HepG2 (cell line): ENCODE measurements around the gene PARD3.

Experiments
- CTCF ChIP-seq: sonication (generic); formaldehyde crosslinking; IDR thresholded peaks from 2 replicates; pipeline ENCODE4 v1.5.0; 2020; ENCODE audit warnings: mild to moderate bottlenecking, missing genetic modification reagents, moderate library complexity
- E2F1 ChIP-seq: sonication (generic); formaldehyde crosslinking; IDR thresholded peaks from 2 replicates; pipeline ENCODE4 v1.5.0; 2020; ENCODE audit warnings: missing genetic modification reagents
- ETS1 ChIP-seq: sonication (generic); formaldehyde crosslinking; IDR thresholded peaks from 2 replicates; pipeline ENCODE4 v1.4.0; 2020; ENCODE audit warnings: missing genetic modification reagents
- FOXJ3 ChIP-seq: sonication (generic); formaldehyde crosslinking; IDR thresholded peaks from 2 replicates; pipeline ENCODE4 v1.4.0; 2020; ENCODE audit warnings: missing genetic modification reagents, mild to moderate bottlenecking, borderline replicate concordance
- NFIC ChIP-seq: IDR thresholded peaks from 2 replicates; pipeline ENCODE4 v1.6.1; 2012; ENCODE audit warnings: mild to moderate bottlenecking, low read length, inconsistent platforms
- PHF8 ChIP-seq: sonication (generic); formaldehyde crosslinking; IDR thresholded peaks from 2 replicates; pipeline ENCODE4 v1.5.0; 2020; ENCODE audit warnings: missing genetic modification reagents
- POLR2AphosphoS2 ChIP-seq: IDR thresholded peaks from 2 replicates; pipeline ENCODE4 v1.6.1; 2011; ENCODE audit warnings: low read depth, low read length, improper control_type of control experiment
- RBFOX2 ChIP-seq: fragments of 200-400 bp; formaldehyde crosslinking; IDR thresholded peaks from 2 replicates; pipeline ENCODE4 v1.6.1; 2017; ENCODE audit warnings: low read depth, mild to moderate bottlenecking, low read length
- ZBTB2 ChIP-seq: sonication (generic); formaldehyde crosslinking; IDR thresholded peaks from 2 replicates; pipeline ENCODE4 v1.8.0; 2022; ENCODE audit warnings: low read depth, missing genetic modification reagents
- ZNF207 ChIP-seq: fragments of 450-650 bp; IDR thresholded peaks from 2 replicates; pipeline ENCODE4 v1.6.1; 2016; ENCODE audit warnings: antibody characterized with exemption, borderline replicate concordance
- ZNF512B ChIP-seq: sonication (generic); formaldehyde crosslinking; IDR thresholded peaks from 2 replicates; pipeline ENCODE4 v1.5.1; 2020; ENCODE audit warnings: missing genetic modification reagents, mild to moderate bottlenecking, borderline replicate concordance
- ZSCAN12 ChIP-seq: sonication (generic); formaldehyde crosslinking; IDR thresholded peaks from 2 replicates; pipeline ENCODE4 v1.9.0; 2021; ENCODE audit warnings: mild to moderate bottlenecking, missing genetic modification reagents

GRCh38 chr10:34196058-34196433 lies 619.0 kb downstream of the PARD3 start:
- TF ChIP-seq ZNF512B (CRISPR knock-in tag), result no peak
- no peak for TF ChIP-seq ETS1 (CRISPR knock-in tag)
- TF ChIP-seq E2F1 (CRISPR knock-in tag), result no peak
- TF ChIP-seq CTCF (CRISPR knock-in tag), result no peak
- TF ChIP-seq POLR2AphosphoS2, result no peak
- no peak for TF ChIP-seq ZSCAN12 (CRISPR knock-in tag)
- no peak for TF ChIP-seq NFIC
- no peak for TF ChIP-seq PHF8 (CRISPR knock-in tag)
- no peak for TF ChIP-seq FOXJ3
- TF ChIP-seq RBFOX2, result no peak
- TF ChIP-seq ZNF207, result no peak
- no peak for TF ChIP-seq ZBTB2 (CRISPR knock-in tag)
